HG03095 (cell line): Measurements from ENCODE around the gene TUBGCP2.
"Not testable (repeated sequence)": the region's sequence is repeated elsewhere in the genome, so short reads cannot be mapped to it uniquely, and the experiment has no call there.

Source experiments
- ATAC-seq: cut with Tn5 transposase; IDR thresholded peaks from one replicate; pipeline ENCODE4 v1.9.1; 2021; ENCODE audit warnings: moderate library complexity; ENCODE audit not compliant: unreplicated experiment

Gene TUBGCP2

GRCh38 chr10:133326745-133327650 lies 18.3 kb upstream of the TUBGCP2 start:
- ATAC-seq = no peak

GRCh38 chr10:133326223-133326551 lies 17.5 kb upstream of the TUBGCP2 start:
- ATAC-seq = no peak

- ATAC-seq = no peak
Observed at GRCh38 chr10:133325440-133326222, 17.0 kb upstream of the TUBGCP2 start.

GRCh38 chr10:133324857-133325260 lies 16.2 kb upstream of the TUBGCP2 start:
- no peak for ATAC-seq

GRCh38 chr10:133324198-133324792 lies 15.6 kb upstream of the TUBGCP2 start:
- no peak for ATAC-seq

- not testable (repeated sequence) for ATAC-seq
Observed at GRCh38 chr10:133322064-133322709, 13.5 kb upstream of the TUBGCP2 start.

GRCh38 chr10:133320852-133321422 lies 12.3 kb upstream of the TUBGCP2 start:
- not testable (repeated sequence) for ATAC-seq

- ATAC-seq = peak; percentile 86
Observed at GRCh38 chr10:133318494-133319127, 9.9 kb upstream of the TUBGCP2 start.

GRCh38 chr10:133316732-133317131 lies 8.1 kb upstream of the TUBGCP2 start:
- ATAC-seq = no peak

- no peak for ATAC-seq
Observed at GRCh38 chr10:133316266-133316665, 7.6 kb upstream of the TUBGCP2 start.

GRCh38 chr10:133315847-133316246 lies 7.2 kb upstream of the TUBGCP2 start:
- no peak for ATAC-seq

- ATAC-seq = no peak
Observed at GRCh38 chr10:133314911-133315310, 6.2 kb upstream of the TUBGCP2 start.

- no peak for ATAC-seq
Observed at GRCh38 chr10:133313192-133313591, 4.5 kb upstream of the TUBGCP2 start.

GRCh38 chr10:133312769-133313145 lies 4.1 kb upstream of the TUBGCP2 start:
- ATAC-seq = no peak

GRCh38 chr10:133312016-133312768 lies 3.5 kb upstream of the TUBGCP2 start:
- no peak for ATAC-seq

GRCh38 chr10:133311570-133311969 lies 2.9 kb upstream of the TUBGCP2 start:
- ATAC-seq = no peak

GRCh38 chr10:133310789-133311188 lies 2.1 kb upstream of the TUBGCP2 start:
- ATAC-seq = no peak

- ATAC-seq = no peak
Observed at GRCh38 chr10:133310399-133310755, 1.7 kb upstream of the TUBGCP2 start.

GRCh38 chr10:133309720-133310398 lies 1.2 kb upstream of the TUBGCP2 start:
- no peak for ATAC-seq
